Fibroblast of lung (primary cell): ENCODE results near the gene NDUFS2. TPM values are rescaled to one million over a fixed set of nuclear protein-coding genes. Genes with fewer than 3 reads are reported as not detected.

Experiments
- DNase-seq, 2 donors: peaks; one replicate each; pipeline versions ENCODE4 v3.0.0 to v3.0.0-alpha.2; 2010; ENCODE audit warnings: low read depth in 2 of 2
- H2AFZ ChIP-seq: 2 replicates; pipeline ENCODE4 v1.5.1; 2012; ENCODE audit warnings: low read length, control low read depth, inconsistent platforms
- H3K27ac ChIP-seq: 2 replicates; pipeline ENCODE4 v1.5.1; 2011; ENCODE audit warnings: low read length, control low read depth; ENCODE audit not compliant: insufficient read depth
- H3K27me3 ChIP-seq: 2 replicates; pipeline ENCODE4 v1.5.1; 2011; ENCODE audit warnings: mild to moderate bottlenecking, low read length; ENCODE audit not compliant: control insufficient read depth, insufficient read depth
- H3K36me3 ChIP-seq: 2 replicates; pipeline ENCODE4 v1.5.1; 2011; ENCODE audit warnings: low read length; ENCODE audit not compliant: control insufficient read depth, insufficient read depth
- H3K4me1 ChIP-seq: 2 replicates; pipeline ENCODE4 v1.5.1; 2011; ENCODE audit warnings: low read length; ENCODE audit not compliant: control insufficient read depth, insufficient read depth; ENCODE audit errors: extremely low read depth
- H3K4me2 ChIP-seq: 2 replicates; pipeline ENCODE4 v1.5.1; 2011; ENCODE audit warnings: low read length, control low read depth; ENCODE audit not compliant: insufficient read depth; ENCODE audit errors: extremely low read depth
- H3K4me3 ChIP-seq, 4 experiments: fragments of 200-600 bp in 1 of 4; sonication (generic) in 1 of 4; replicated peaks in 1 of 4; 2 replicates each; pipeline ENCODE4 v1.5.1; 2011 to 2016; ENCODE audit warnings: low read length in 4 of 4, low read depth in 3 of 4, mild to moderate bottlenecking in 3 of 4, control low read depth in 2 of 4, inconsistent platforms in 1 of 4, mixed read lengths in 1 of 4; ENCODE audit not compliant: insufficient read depth in 1 of 4; ENCODE audit errors: control extremely low read depth in 1 of 4
- H3K79me2 ChIP-seq: 2 replicates; pipeline ENCODE4 v1.5.1; 2012; ENCODE audit warnings: mild to moderate bottlenecking, low read length, inconsistent platforms; ENCODE audit not compliant: control insufficient read depth, insufficient read depth
- H3K9ac ChIP-seq: 2 replicates; pipeline ENCODE4 v1.5.1; 2011; ENCODE audit warnings: mild to moderate bottlenecking, low read length, control low read depth; ENCODE audit not compliant: insufficient read depth
- H3K9me3 ChIP-seq: 2 replicates; pipeline ENCODE4 v1.5.1; 2012; ENCODE audit warnings: low read depth, low read length; ENCODE audit not compliant: control insufficient read depth, insufficient read depth
- H4K20me1 ChIP-seq: 2 replicates; pipeline ENCODE4 v1.5.1; 2011; ENCODE audit warnings: low read length; ENCODE audit not compliant: control insufficient read depth, insufficient read depth; ENCODE audit errors: extremely low read depth
- CTCF ChIP-seq, 2 donors: IDR thresholded peaks in 1 of 2; conservative IDR thresholded peaks in 1 of 2; 1 replicate in 1 of 2; 2 replicates in 1 of 2; pipeline ENCODE4 v1.5.1; 2011 to 2012; ENCODE audit warnings: low read length in 2 of 2, control low read depth in 1 of 2, inconsistent platforms in 1 of 2, low read depth in 1 of 2, mild to moderate bottlenecking in 1 of 2
- EZH2 ChIP-seq: IDR thresholded peaks from 2 replicates; pipeline ENCODE4 v1.5.1; 2012; ENCODE audit warnings: low read length, control low read depth, mild to moderate bottlenecking; ENCODE audit errors: missing control alignments
- polyA plus RNA-seq, 2 donors: library from polyadenylated mRNA; depleted of rRNA in 1 of 2; stranded (reverse) in 1 of 2; unstranded in 1 of 2; fragments of >200 nt; gene quantifications; 2 replicates each; pipeline ENCODE4 v1.2.1, GENCODE V29; 2011 to 2012; ENCODE audit warnings: missing spikeins in 1 of 2
- total RNA-seq: library from RNA; depleted of rRNA; stranded (reverse); fragments of >200 nt; gene quantifications from 2 replicates; pipeline ENCODE4 v1.2.1, GENCODE V29; 2014

Gene NDUFS2
- total and polyA plus RNA-seq, 2 donors (not counting 1 experiment from before 2014, with no cell fraction given), result 135 to 194 TPM

- Histone ChIP-seq H3K36me3 (peaks cover 13% of the 10 kb centered on the region), H4K20me1 (no peaks in the 10 kb centered on the region), H3K4me2 (no peak overlapping the region), H3K4me3 (no peak overlapping the region), H3K79me2 (peaks cover 28% of the 10 kb centered on the region), H3K27ac (peak overlapping the region; percentile 87), H3K4me1 (peaks cover 11% of the 10 kb centered on the region), H3K9ac (peak overlapping the region; percentile 56), H3K27me3 (no peaks in the 10 kb centered on the region), H3K9me3 (no peaks in the 10 kb centered on the region), H2AFZ (no peak overlapping the region)
- peak in 1 of 2 donors; percentile 91 for DNase-seq
- TF ChIP-seq EZH2, result no peak
- TF ChIP-seq CTCF (conservative IDR thresholded peaks at IDR 0.05 in 1 of 2, IDR thresholded peaks at IDR 0.05 in 1 of 2; ENCODE audit: low read depth in 1 of 2, low read length in 2 of 2), result no peak
Observed at GRCh38 chr1:161206411-161207140, 4.4 kb downstream of the NDUFS2 start.

- H2AFZ ChIP-seq, result no peak overlapping the region
- peaks cover 8% of the 10 kb centered on the region for H3K4me1 ChIP-seq
- no peaks in the 10 kb centered on the region for H3K27me3 ChIP-seq
- peaks cover 28% of the 10 kb centered on the region for H3K79me2 ChIP-seq
- peaks cover 13% of the 10 kb centered on the region for H3K36me3 ChIP-seq
- no peaks in the 10 kb centered on the region for H4K20me1 ChIP-seq
- no peaks in the 10 kb centered on the region for H3K9me3 ChIP-seq
- peak in 1 of 2 donors; percentile 95 for DNase-seq
- no peak overlapping the region for H3K4me2 ChIP-seq
- peak overlapping the region; percentile 36 for H3K9ac ChIP-seq
- peak overlapping the region; percentile 87 for H3K27ac ChIP-seq
- peak overlapping the region in 1 of 4 experiments; percentile 1 for H3K4me3 ChIP-seq
- TF ChIP-seq EZH2 (no peak), CTCF (conservative IDR thresholded peaks at IDR 0.05 in 1 of 2, IDR thresholded peaks at IDR 0.05 in 1 of 2; ENCODE audit: low read depth in 1 of 2, low read length in 2 of 2) (no peak)
Observed at GRCh38 chr1:161207173-161207572, 5.0 kb downstream of the NDUFS2 start.

GRCh38 chr1:161209790-161210409 is 7.7 kb downstream of the NDUFS2 start:
- H3K27me3 ChIP-seq, result no peaks in the 10 kb centered on the region
- H2AFZ ChIP-seq, result no peak overlapping the region
- H3K36me3 ChIP-seq, result peaks cover 21% of the 10 kb centered on the region
- TF ChIP-seq EZH2, result no peak
- peak; percentile 95 for TF ChIP-seq CTCF (conservative IDR thresholded peaks at IDR 0.05 in 1 of 2, IDR thresholded peaks at IDR 0.05 in 1 of 2; ENCODE audit: low read depth in 1 of 2, low read length in 2 of 2)
- H3K27ac ChIP-seq, result no peak overlapping the region
- peak; percentile 55 to 70 for DNase-seq
- H4K20me1 ChIP-seq, result no peaks in the 10 kb centered on the region
- H3K79me2 ChIP-seq, result peaks cover 4% of the 10 kb centered on the region
- no peak overlapping the region for H3K4me3 ChIP-seq
- H3K9me3 ChIP-seq, result no peaks in the 10 kb centered on the region
- peaks cover 8% of the 10 kb centered on the region for H3K4me1 ChIP-seq
- H3K9ac ChIP-seq, result no peak overlapping the region
- H3K4me2 ChIP-seq, result no peak overlapping the region
